OCI-LY3 (cell line): ENCODE data around the gene CDH4.

ENCODE experiments used
- H2AFZ ChIP-seq: fragments of 200-600, 300-600 bp; shearing (Covaris generic); 2 replicates; pipeline ENCODE4 v1.6.0; 2014; ENCODE audit warnings: antibody characterized with exemption, low read depth, low read length
- H3K27ac ChIP-seq: fragments of 200-600, 300-600 bp; sonication (generic); 2 replicates; pipeline ENCODE4 v1.5.1; 2014; ENCODE audit warnings: mild to moderate bottlenecking, low read length, moderate library complexity, mixed read lengths
- H3K27me3 ChIP-seq: fragments of 200-600, 300-600 bp; sonication (generic); 2 replicates; pipeline ENCODE4 v1.6.1; 2014; ENCODE audit warnings: low read depth, low read length, mixed read lengths
- H3K36me3 ChIP-seq: fragments of 200-600, 300-600 bp; sonication (generic); replicated peaks from 2 replicates; pipeline ENCODE3; 2014; ENCODE audit warnings: low read depth, low read length, mixed read lengths
- H3K4me1 ChIP-seq: fragments of 300-600, 200-600 bp; sonication (generic); 2 replicates; pipeline ENCODE4 v1.6.1; 2014; ENCODE audit warnings: low read length, mixed read lengths
- H3K4me2 ChIP-seq: fragments of 200-600, 300-600 bp; sonication (generic); 2 replicates; pipeline ENCODE4 v1.6.1; 2014; ENCODE audit warnings: low read length, mixed read lengths
- H3K4me3 ChIP-seq: fragments of 300-600, 200-600 bp; sonication (generic); 2 replicates; pipeline ENCODE4 v1.5.1; 2014; ENCODE audit warnings: antibody characterized with exemption, mild to moderate bottlenecking, low read length, moderate library complexity
- H3K79me2 ChIP-seq: fragments of 300-600, 200-600 bp; shearing (Covaris generic); 2 replicates; pipeline ENCODE4 v1.6.1; 2014; ENCODE audit warnings: mild to moderate bottlenecking, low read length, mixed read lengths
- H3K9ac ChIP-seq: fragments of 300-600, 200-600 bp; shearing (Covaris generic); 2 replicates; pipeline ENCODE4 v1.6.0; 2014; ENCODE audit warnings: mild to moderate bottlenecking, low read length, moderate library complexity
- H3K9me3 ChIP-seq: fragments of 200-600, 300-600 bp; shearing (Covaris generic); 2 replicates; pipeline ENCODE4 v1.6.1; 2014; ENCODE audit warnings: low read length, mixed read lengths; ENCODE audit not compliant: insufficient read depth
- H4K20me1 ChIP-seq: fragments of 200-600, 300-600 bp; sonication (generic); 2 replicates; pipeline ENCODE4 v1.6.1; 2016; ENCODE audit warnings: low read length, mixed read lengths; ENCODE audit not compliant: insufficient read depth
- CTCF ChIP-seq: fragments of 200-600, 300-600 bp; sonication (generic); IDR thresholded peaks from 2 replicates; pipeline ENCODE4 v1.5.1; 2014; ENCODE audit warnings: antibody characterized with exemption, low read length, low read depth
- EZH2phosphoT487 ChIP-seq: fragments of 200-600 bp; shearing (Covaris generic); IDR thresholded peaks from 2 replicates; pipeline ENCODE4 v1.6.1; 2018; ENCODE audit warnings: antibody characterized with exemption, mixed run types, low read depth

Gene CDH4

GRCh38 chr20:61684136-61684535 is 432.1 kb downstream of the CDH4 start:
- no peak overlapping the region for H2AFZ ChIP-seq
- no peaks in the 10 kb centered on the region for H3K4me1 ChIP-seq
- no peaks in the 10 kb centered on the region for H4K20me1 ChIP-seq
- no peak overlapping the region for H3K27ac ChIP-seq
- H3K79me2 ChIP-seq = no peaks in the 10 kb centered on the region
- H3K4me3 ChIP-seq = no peak overlapping the region
- no peaks in the 10 kb centered on the region for H3K27me3 ChIP-seq
- no peak overlapping the region for H3K9ac ChIP-seq
- H3K4me2 ChIP-seq = no peak overlapping the region
- TF ChIP-seq EZH2phosphoT487 (no peak), CTCF (no peak)
- H3K9me3 ChIP-seq = no peaks in the 10 kb centered on the region
- no peaks in the 10 kb centered on the region for H3K36me3 ChIP-seq

GRCh38 chr20:61684583-61685235 is 432.6 kb downstream of the CDH4 start:
- Histone ChIP-seq H3K27ac (no peak overlapping the region), H3K9me3 (no peaks in the 10 kb centered on the region), H3K4me2 (no peak overlapping the region), H3K36me3 (no peaks in the 10 kb centered on the region), H4K20me1 (no peaks in the 10 kb centered on the region), H3K27me3 (no peaks in the 10 kb centered on the region), H3K9ac (no peak overlapping the region), H2AFZ (no peak overlapping the region), H3K79me2 (no peaks in the 10 kb centered on the region), H3K4me3 (no peak overlapping the region), H3K4me1 (no peaks in the 10 kb centered on the region)
- no peak for TF ChIP-seq CTCF
- no peak for TF ChIP-seq EZH2phosphoT487

- Histone ChIP-seq H3K4me2 (no peak overlapping the region), H3K36me3 (no peaks in the 10 kb centered on the region), H3K27me3 (no peaks in the 10 kb centered on the region), H3K4me3 (no peak overlapping the region), H3K4me1 (no peaks in the 10 kb centered on the region), H3K79me2 (no peaks in the 10 kb centered on the region), H2AFZ (no peak overlapping the region), H3K9me3 (no peaks in the 10 kb centered on the region), H3K9ac (no peak overlapping the region), H3K27ac (no peak overlapping the region), H4K20me1 (no peaks in the 10 kb centered on the region)
- TF ChIP-seq EZH2phosphoT487 (no peak), CTCF (no peak)
Measured at GRCh38 chr20:61685462-61685861, 433.4 kb downstream of the CDH4 start.

- H3K9me3 ChIP-seq = no peaks in the 10 kb centered on the region
- H3K9ac ChIP-seq = no peak overlapping the region
- no peak overlapping the region for H3K4me3 ChIP-seq
- TF ChIP-seq EZH2phosphoT487 (no peak), CTCF (no peak)
- H2AFZ ChIP-seq = no peak overlapping the region
- no peaks in the 10 kb centered on the region for H3K36me3 ChIP-seq
- no peaks in the 10 kb centered on the region for H3K27me3 ChIP-seq
- no peaks in the 10 kb centered on the region for H3K4me1 ChIP-seq
- H3K79me2 ChIP-seq = no peaks in the 10 kb centered on the region
- H3K27ac ChIP-seq = no peak overlapping the region
- H3K4me2 ChIP-seq = no peak overlapping the region
- no peaks in the 10 kb centered on the region for H4K20me1 ChIP-seq
Measured at GRCh38 chr20:61686051-61686936, 434.2 kb downstream of the CDH4 start.
